Activated CD4-positive, alpha-beta T cell treated with anti-CD3 and anti-CD28 coated beads for 24 hours (primary cell): ENCODE measurements around the gene PURA.

Experiments
- DNase-seq, 2 donors: peaks; one replicate each; pipeline ENCODE4 v3.0.0-alpha.2; 2020; ENCODE audit warnings: low read depth in 2 of 2

Gene PURA

GRCh38 chr5:140113699-140114263 is at the start of gene PURA:
TSS of gene PURA (plus strand) at chr5:140114109. CDS start at chr5:140114182, 73 bp downstream.
- DNase-seq, result peak; percentile 90 to 92

GRCh38 chr5:140072812-140073211 is 41.1 kb upstream of the PURA start:
- DNase-seq, result no peak

- no peak for DNase-seq
Observed at GRCh38 chr5:140073296-140073695, 40.6 kb upstream of the PURA start.

- no peak for DNase-seq
Observed at GRCh38 chr5:140075371-140075770, 38.5 kb upstream of the PURA start.

GRCh38 chr5:140076142-140076541 is 37.8 kb upstream of the PURA start:
- DNase-seq, result no peak

GRCh38 chr5:140076788-140077187 is 37.1 kb upstream of the PURA start:
- no peak for DNase-seq

- DNase-seq, result no peak
Observed at GRCh38 chr5:140083120-140083519, 30.8 kb upstream of the PURA start.

- DNase-seq, result no peak
Observed at GRCh38 chr5:140083650-140084049, 30.3 kb upstream of the PURA start.

GRCh38 chr5:140084541-140084940 is 29.4 kb upstream of the PURA start:
- DNase-seq, result no peak

- DNase-seq, result no peak
Observed at GRCh38 chr5:140090251-140090650, 23.7 kb upstream of the PURA start.

GRCh38 chr5:140093179-140093578 is 20.7 kb upstream of the PURA start:
- DNase-seq, result no peak

GRCh38 chr5:140093866-140094265 is 20.0 kb upstream of the PURA start:
- DNase-seq, result no peak

- no peak for DNase-seq
Observed at GRCh38 chr5:140094889-140095288, 19.0 kb upstream of the PURA start.

- DNase-seq, result no peak
Observed at GRCh38 chr5:140101179-140101578, 12.7 kb upstream of the PURA start.

GRCh38 chr5:140103154-140103553 is 10.8 kb upstream of the PURA start:
- no peak for DNase-seq

- DNase-seq, result no peak
Observed at GRCh38 chr5:140104100-140104499, 9.8 kb upstream of the PURA start.

- DNase-seq, result no peak
Observed at GRCh38 chr5:140106101-140106500, 7.8 kb upstream of the PURA start.

- no peak for DNase-seq
Observed at GRCh38 chr5:140106805-140107311, 7.1 kb upstream of the PURA start.

- peak; percentile 84 for DNase-seq
Observed at GRCh38 chr5:140107312-140108092, 6.4 kb upstream of the PURA start.

- peak; percentile 7 to 71 for DNase-seq
Observed at GRCh38 chr5:140108093-140109017, 5.6 kb upstream of the PURA start.

GRCh38 chr5:140109018-140109758 is 4.7 kb upstream of the PURA start:
- DNase-seq, result no peak
